Measurements from ENCODE around the gene ZP2. TPM values are rescaled to one million over a fixed set of nuclear protein-coding genes. Genes with fewer than 3 reads are reported as not detected.
"Not testable (repeated sequence)": the region's sequence is repeated elsewhere in the genome, so short reads cannot be mapped to it uniquely, and the experiment has no call there.

The ZP2 gene
- total RNA-seq, 1 experiment from 2014 or later = not detected

- no TSS peak for BruUV-seq (replicated peaks)
- no peak overlapping the region for H3K4me3 Mint-ChIP-seq (ENCODE audit: unreplicated experiment)
- no peak for TF ChIP-seq CTCF (IDR thresholded peaks at IDR 0.05; ENCODE audit: insufficient read depth in 1 of 2, low read depth in 1 of 2, low read length in 1 of 2, severe bottlenecking in 1 of 2, unreplicated experiment in 1 of 2)
- H3K4me1 ChIP-seq = no peaks in the 10 kb centered on the region
- ChIA-PET POLR2A (no interaction called here), CTCF (no interaction called here)
- H3K27me3 Mint-ChIP-seq (ENCODE audit: insufficient read depth, unreplicated experiment) = no peaks in the 10 kb centered on the region
- H3K36me3 Mint-ChIP-seq (ENCODE audit: insufficient read depth, unreplicated experiment) = peaks cover 10% of the 10 kb centered on the region
- no peaks in the 10 kb centered on the region for H3K36me3 ChIP-seq (ENCODE audit: control insufficient read depth, insufficient read depth, low read length)
- H3K4me3 ChIP-seq (ENCODE audit: low read depth, low read length) = no peak overlapping the region
- intact Hi-C loops (cut with micrococcal nuclease; ENCODE audit: unreplicated experiment) = no loop called here
- no peaks in the 10 kb centered on the region for H3K9me3 ChIP-seq
- no peaks in the 10 kb centered on the region for H3K27me3 ChIP-seq (replicated peaks; ENCODE audit: control insufficient read depth, insufficient read depth, low read length)
- DNase-seq = no peak
- H3K4me1 Mint-ChIP-seq (ENCODE audit: low read depth, unreplicated experiment) = no peaks in the 10 kb centered on the region
- no peak overlapping the region for H3K27ac Mint-ChIP-seq (ENCODE audit: unreplicated experiment)
- H3K9me3 Mint-ChIP-seq (ENCODE audit: unreplicated experiment) = no peaks in the 10 kb centered on the region
These were observed 38.7 kb downstream of the ZP2 start for GRCh38 chr16:21172650-21173049.

GRCh38 chr16:21170116-21170515, 41.3 kb downstream of the ZP2 start:
- H3K4me3 ChIP-seq (ENCODE audit: low read depth, low read length); H3K36me3 ChIP-seq (ENCODE audit: control insufficient read depth, insufficient read depth, low read length); H3K4me3 Mint-ChIP-seq (ENCODE audit: unreplicated experiment); H3K27me3 Mint-ChIP-seq (ENCODE audit: insufficient read depth, unreplicated experiment); DNase-seq; POLR2A ChIA-PET; H3K27me3 ChIP-seq (replicated peaks; ENCODE audit: control insufficient read depth, insufficient read depth, low read length); H3K9me3 ChIP-seq; H3K36me3 Mint-ChIP-seq (ENCODE audit: insufficient read depth, unreplicated experiment); H3K9me3 Mint-ChIP-seq (ENCODE audit: unreplicated experiment); BruUV-seq (replicated peaks); intact Hi-C loops (cut with micrococcal nuclease; ENCODE audit: unreplicated experiment); H3K27ac Mint-ChIP-seq (ENCODE audit: unreplicated experiment); H3K4me1 ChIP-seq; H3K4me1 Mint-ChIP-seq (ENCODE audit: low read depth, unreplicated experiment): not testable (repeated sequence)
- CTCF ChIA-PET = interaction anchor here (0.7 kb wide), 1 partner anchor 550 kb away, joined by 3 read pairs; no protein-coding TSS in a partner anchor

GRCh38 chr16:21169249-21169981, 42.0 kb downstream of the ZP2 start:
- Mint-ChIP-seq H3K9me3 (ENCODE audit: unreplicated experiment) (no peaks in the 10 kb centered on the region), H3K27ac (ENCODE audit: unreplicated experiment) (no peak overlapping the region), H3K4me1 (ENCODE audit: low read depth, unreplicated experiment) (no peaks in the 10 kb centered on the region), H3K27me3 (ENCODE audit: insufficient read depth, unreplicated experiment) (no peaks in the 10 kb centered on the region), H3K4me3 (ENCODE audit: unreplicated experiment) (no peak overlapping the region), H3K36me3 (ENCODE audit: insufficient read depth, unreplicated experiment) (peaks cover 16% of the 10 kb centered on the region)
- TF ChIP-seq CTCF (IDR thresholded peaks at IDR 0.05; ENCODE audit: insufficient read depth in 1 of 2, low read depth in 1 of 2, low read length in 1 of 2, severe bottlenecking in 1 of 2, unreplicated experiment in 1 of 2) = no peak
- Histone ChIP-seq H3K4me3 (ENCODE audit: low read depth, low read length) (no peak overlapping the region), H3K36me3 (ENCODE audit: control insufficient read depth, insufficient read depth, low read length) (no peaks in the 10 kb centered on the region), H3K27me3 (replicated peaks; ENCODE audit: control insufficient read depth, insufficient read depth, low read length) (no peaks in the 10 kb centered on the region), H3K9me3 (no peaks in the 10 kb centered on the region), H3K4me1 (no peaks in the 10 kb centered on the region)
- DNase-seq = no peak
- no TSS peak for BruUV-seq (replicated peaks)
- POLR2A ChIA-PET = interaction anchor here (0.6 kb wide), 1 partner anchor 131 kb away, joined by 3 read pairs; no protein-coding TSS in a partner anchor
- intact Hi-C loops (cut with micrococcal nuclease; ENCODE audit: unreplicated experiment) = no loop called here
- CTCF ChIA-PET = interaction anchor here (0.7 kb wide), 1 partner anchor 550 kb away, joined by 3 read pairs; no protein-coding TSS in a partner anchor

Measured in Caco-2 (cell line).